Caco-2 (cell line): ENCODE data around the gene MATN4. TPM values are rescaled to one million over a fixed set of nuclear protein-coding genes. Genes with fewer than 3 reads are reported as not detected.

Experiments used
- BruUV-seq: library from RNA; stranded (reverse); fragments of 400-500 nt; replicated peaks from 2 replicates; lab custom pipeline; 2021; lab: Mats Ljungman, UMichigan
- CTCF ChIA-PET: fragments of 300-600 bp; sonication (Branson Sonifier 250); formaldehyde crosslinking; loops from one replicate; lab custom pipeline; 2022; ENCODE audit warnings: antibody characterized with exemption; lab: Charles Lee
- POLR2A ChIA-PET: fragments of 300-600 bp; sonication (Branson Sonifier 250); formaldehyde crosslinking; loops from one replicate; lab custom pipeline; 2022; ENCODE audit warnings: antibody characterized with exemption; lab: Charles Lee
- DNase-seq, 2 experiments: peaks; one replicate each; pipeline versions ENCODE4 v3.0.0 to v3.0.0-alpha.2; 2020 to 2022
- H3K27me3 ChIP-seq: replicated peaks from 2 replicates; pipeline ENCODE4 v1.6.0; 2011; ENCODE audit warnings: low read length; ENCODE audit not compliant: control insufficient read depth, insufficient read depth
- H3K36me3 ChIP-seq: 2 replicates; pipeline ENCODE4 v1.5.1; 2011; ENCODE audit warnings: low read length; ENCODE audit not compliant: control insufficient read depth, insufficient read depth
- H3K4me1 ChIP-seq: fragments of 250-450 bp; sonication (Bioruptor Pico); 2 replicates; pipeline ENCODE4 v1.5.1; 2020; ENCODE audit warnings: mild to moderate bottlenecking
- H3K4me3 ChIP-seq: 2 replicates; pipeline ENCODE4 v1.5.1; 2011; ENCODE audit warnings: low read depth, mild to moderate bottlenecking, control low read depth, low read length
- H3K9me3 ChIP-seq: fragments of 250-450 bp; sonication (Bioruptor Pico); 2 replicates; pipeline ENCODE4 v1.5.1; 2020; ENCODE audit warnings: mild to moderate bottlenecking, moderate library complexity
- H3K27ac Mint-ChIP-seq: one replicate; pipeline ENCODE4 v1.8.0; 2022; ENCODE audit warnings: mixed read lengths; ENCODE audit not compliant: unreplicated experiment
- H3K27me3 Mint-ChIP-seq: one replicate; pipeline ENCODE4 v1.8.0; 2022; ENCODE audit warnings: mixed read lengths; ENCODE audit not compliant: insufficient read depth, unreplicated experiment
- H3K36me3 Mint-ChIP-seq: one replicate; pipeline ENCODE4 v1.8.0; 2022; ENCODE audit warnings: mild to moderate bottlenecking, mixed read lengths; ENCODE audit not compliant: insufficient read depth, unreplicated experiment
- H3K4me1 Mint-ChIP-seq: one replicate; pipeline ENCODE4 v1.8.0; 2022; ENCODE audit warnings: low read depth, mixed read lengths; ENCODE audit not compliant: unreplicated experiment
- H3K4me3 Mint-ChIP-seq: one replicate; pipeline ENCODE4 v1.8.0; 2022; ENCODE audit warnings: mild to moderate bottlenecking, moderate library complexity, mixed read lengths; ENCODE audit not compliant: unreplicated experiment
- H3K9me3 Mint-ChIP-seq: one replicate; pipeline ENCODE4 v1.8.0; 2022; ENCODE audit warnings: mixed read lengths; ENCODE audit not compliant: unreplicated experiment
- CTCF ChIP-seq, 2 experiments: fragments of 200-600 bp in 1 of 2; IDR thresholded peaks; 1 replicate in 1 of 2; 2 replicates in 1 of 2; pipeline versions ENCODE4 v1.5.1 to v1.8.0; 2011 to 2022; ENCODE audit warnings: antibody characterized with exemption in 1 of 2, control low read depth in 1 of 2, inconsistent platforms in 1 of 2, low read depth in 1 of 2, low read length in 1 of 2, mild to moderate bottlenecking in 1 of 2, moderate library complexity in 1 of 2; ENCODE audit not compliant: insufficient read depth in 1 of 2, severe bottlenecking in 1 of 2, unreplicated experiment in 1 of 2
- intact Hi-C: fragments of 100-400 bp; cut with micrococcal nuclease; formaldehyde crosslinking; loops from one replicate; pipeline ENCODE4 v1.10.0; 2022; ENCODE audit not compliant: unreplicated experiment
- total RNA-seq: library from RNA; stranded (reverse); gene quantifications from 2 replicates; pipeline ENCODE4 v1.2.3, GENCODE V29; 2022

The MATN4 gene
- total RNA-seq, 1 experiment from 2014 or later, result not detected

GRCh38 chr20:45342855-45343531 is 34.9 kb upstream of the MATN4 start:
- no TSS peak for BruUV-seq
- H3K9me3 ChIP-seq, result no peaks in the 10 kb centered on the region

GRCh38 chr20:45341939-45342854 is 34.1 kb upstream of the MATN4 start:
- intact Hi-C loops, result no loop called here
- H3K4me1 ChIP-seq, result peaks cover 99% of the 10 kb centered on the region
- Mint-ChIP-seq H3K4me3 (peak overlapping the region; percentile 97), H3K27ac (peak overlapping the region; percentile 77), H3K9me3 (no peaks in the 10 kb centered on the region), H3K27me3 (no peaks in the 10 kb centered on the region), H3K4me1 (peaks cover 95% of the 10 kb centered on the region), H3K36me3 (peaks cover 98% of the 10 kb centered on the region)
- H3K36me3 ChIP-seq, result peaks cover 11% of the 10 kb centered on the region
- TF ChIP-seq CTCF (IDR thresholded peaks at IDR 0.05; ENCODE audit: insufficient read depth in 1 of 2, low read depth in 1 of 2, low read length in 1 of 2, severe bottlenecking in 1 of 2, unreplicated experiment in 1 of 2), result no peak
- H3K9me3 ChIP-seq, result no peaks in the 10 kb centered on the region
- no peaks in the 10 kb centered on the region for H3K27me3 ChIP-seq
- CTCF ChIA-PET, result interaction anchor here (0.5 to 4.4 kb wide), 15 partner anchors 16 to 436 kb away, joined by 3 to 50 read pairs (median 6); partner anchors contain the start of gene SYS1
- peak; percentile 90 to 93 for DNase-seq
- peak overlapping the region; percentile 24 for H3K4me3 ChIP-seq
- BruUV-seq, result no TSS peak
- POLR2A ChIA-PET, result interaction anchor here (1.0 to 9.0 kb wide), 4 partner anchors 19 to 108 kb away, joined by 3 to 229 read pairs (median 6); partner anchors contain the start of gene SYS1

More at GRCh38 chr20:45342855-45343531, 34.9 kb upstream of the MATN4 start:
- DNase-seq, result peak in 1 of 2 experiments; percentile 93
- H3K4me3 ChIP-seq, result peak overlapping the region; percentile 24
- H3K4me3 Mint-ChIP-seq, result peak overlapping the region; percentile 97
- H3K27ac Mint-ChIP-seq, result peak overlapping the region; percentile 77
- TF ChIP-seq CTCF (IDR thresholded peaks at IDR 0.05; ENCODE audit: insufficient read depth in 1 of 2, low read depth in 1 of 2, low read length in 1 of 2, severe bottlenecking in 1 of 2, unreplicated experiment in 1 of 2), result no peak
- ChIA-PET POLR2A (interaction anchor here (1.0 to 9.0 kb wide), 5 partner anchors 19 to 538 kb away, joined by 3 to 229 read pairs (median 9); partner anchors contain the start of genes SYS1 and ZSWIM1), CTCF (interaction anchor here (0.7 to 4.4 kb wide), 9 partner anchors 17 to 494 kb away, joined by 4 to 50 read pairs (median 20); partner anchors contain the start of gene SYS1)
- H3K4me1 Mint-ChIP-seq, result peaks cover 89% of the 10 kb centered on the region
- intact Hi-C loops, result loop anchor here (1.0 kb wide), 2 partner anchors 20 kb away; partner anchors contain the start of gene SYS1
- peaks cover 91% of the 10 kb centered on the region for H3K4me1 ChIP-seq
- peaks cover 98% of the 10 kb centered on the region for H3K36me3 Mint-ChIP-seq
- H3K27me3 ChIP-seq, result no peaks in the 10 kb centered on the region
- no peaks in the 10 kb centered on the region for H3K27me3 Mint-ChIP-seq
- peaks cover 11% of the 10 kb centered on the region for H3K36me3 ChIP-seq
- H3K9me3 Mint-ChIP-seq, result no peaks in the 10 kb centered on the region

- POLR2A ChIA-PET, result interaction anchor here (0.6 to 9.0 kb wide), 4 partner anchors 19 to 432 kb away, joined by 4 to 229 read pairs (median 7); partner anchors contain the start of gene SYS1
These were observed 33.5 kb upstream of the MATN4 start for GRCh38 chr20:45341579-45341938.

More at GRCh38 chr20:45341579-45341938, 33.5 kb upstream of the MATN4 start:
- H3K4me1 ChIP-seq, result peaks cover 100% of the 10 kb centered on the region
- peak overlapping the region; percentile 24 for H3K4me3 ChIP-seq
- peaks cover 11% of the 10 kb centered on the region for H3K36me3 ChIP-seq
- Mint-ChIP-seq H3K4me1 (peaks cover 95% of the 10 kb centered on the region), H3K27me3 (no peaks in the 10 kb centered on the region), H3K36me3 (peaks cover 100% of the 10 kb centered on the region), H3K9me3 (no peaks in the 10 kb centered on the region), H3K4me3 (peak overlapping the region; percentile 97), H3K27ac (peak overlapping the region; percentile 77)
- CTCF ChIA-PET, result interaction anchor here (0.5 to 4.4 kb wide), 12 partner anchors 16 to 430 kb away, joined by 3 to 50 read pairs (median 8); partner anchors contain the start of gene SYS1
- no peaks in the 10 kb centered on the region for H3K27me3 ChIP-seq
- intact Hi-C loops, result no loop called here
- BruUV-seq, result no TSS peak
- DNase-seq, result no peak
- H3K9me3 ChIP-seq, result no peaks in the 10 kb centered on the region
- TF ChIP-seq CTCF (IDR thresholded peaks at IDR 0.05; ENCODE audit: insufficient read depth in 1 of 2, low read depth in 1 of 2, low read length in 1 of 2, severe bottlenecking in 1 of 2, unreplicated experiment in 1 of 2), result no peak
